Smooth muscle cell (in vitro differentiated cells): Measurements from ENCODE around the gene CFAP91. TPM values are rescaled to one million over a fixed set of nuclear protein-coding genes. Genes with fewer than 3 reads are reported as not detected.

Source experiments
- DNase-seq: peaks from one replicate; lab custom pipeline; 2025; ENCODE audit not compliant: unreplicated experiment; lab: John Stamatoyannopoulos, UW
- H2AFZ ChIP-seq: fragments of 200-600 bp; sonication (generic); 2 replicates; pipeline ENCODE4 v1.6.0; 2016; ENCODE audit warnings: antibody characterized with exemption, low read depth, mild to moderate bottlenecking
- H3F3A ChIP-seq: fragments of 200-600 bp; sonication (generic); 2 replicates; pipeline ENCODE4 v1.6.0; 2017; ENCODE audit warnings: antibody characterized with exemption, low read depth
- H3K27ac ChIP-seq: fragments of 200-600 bp; sonication (generic); 2 replicates; pipeline ENCODE4 v1.5.1; 2016; ENCODE audit warnings: low read depth, mild to moderate bottlenecking
- H3K27me3 ChIP-seq: fragments of 200-600 bp; sonication (generic); 2 replicates; pipeline ENCODE4 v1.6.1; 2016; ENCODE audit warnings: low read depth, mild to moderate bottlenecking
- H3K36me3 ChIP-seq: fragments of 200-600 bp; sonication (generic); 2 replicates; pipeline ENCODE4 v1.5.1; 2016; ENCODE audit warnings: low read depth
- H3K4me1 ChIP-seq: fragments of 200-600 bp; sonication (generic); 2 replicates; pipeline ENCODE4 v1.5.1; 2016; ENCODE audit warnings: low read depth
- H3K4me2 ChIP-seq: fragments of 200-600 bp; sonication (generic); 2 replicates; pipeline ENCODE4 v1.6.0; 2016; ENCODE audit warnings: mild to moderate bottlenecking
- H3K4me3 ChIP-seq: fragments of 200-600 bp; sonication (generic); 2 replicates; pipeline ENCODE4 v1.5.1; 2016; ENCODE audit warnings: mild to moderate bottlenecking
- H3K79me2 ChIP-seq: fragments of 200-600 bp; sonication (generic); 2 replicates; pipeline ENCODE4 v1.6.0; 2016; ENCODE audit warnings: low read depth, mild to moderate bottlenecking
- H3K9ac ChIP-seq: fragments of 200-600 bp; sonication (generic); 2 replicates; pipeline ENCODE4 v1.6.0; 2016; ENCODE audit warnings: low read depth
- H3K9me3 ChIP-seq: fragments of 200-600 bp; sonication (generic); replicated peaks from 2 replicates; pipeline ENCODE4 v1.5.1; 2016; ENCODE audit warnings: low read depth
- H4K20me1 ChIP-seq: fragments of 200-600 bp; sonication (generic); 2 replicates; pipeline ENCODE4 v1.6.0; 2016; ENCODE audit warnings: low read depth
- CTCF ChIP-seq: fragments of 200-600 bp; sonication (generic); IDR thresholded peaks from 2 replicates; pipeline ENCODE4 v1.5.1; 2017; ENCODE audit warnings: borderline replicate concordance, mild to moderate bottlenecking, antibody characterized with exemption; ENCODE audit not compliant: insufficient read depth, poor library complexity, severe bottlenecking
- WGBS: methylation state at CpG from one replicate; pipeline ENCODE4 v1.1.7; 2016; ENCODE audit warnings: low lambda C conversion rate; 5-methylcytosine and 5-hydroxymethylcytosine counted together
- polyA plus RNA-seq: library from polyadenylated mRNA; unstranded; fragments of >200 nt; fragmentation: Nextera tagmentation; extraction: Ambion mirVana; gene quantifications from 2 replicates; pipeline ENCODE4 v1.2.1, GENCODE V29; 2016
- total RNA-seq: library from RNA; depleted of rRNA; stranded (reverse); fragments of >200 nt; gene quantifications from 2 replicates; pipeline ENCODE4 v1.2.3, GENCODE V29; 2014

The CFAP91 gene
- total and polyA plus RNA-seq, 2 experiments from 2014 or later: 0.40 TPM; not detected in 1

- no peaks in the 10 kb centered on the region for H3K79me2 ChIP-seq
- no peak for DNase-seq
- no peaks in the 10 kb centered on the region for H3K4me1 ChIP-seq
- no peak overlapping the region for H3K4me2 ChIP-seq
- WGBS: 48% methylated on average over 1 of the region's 1 CpG
- no peaks in the 10 kb centered on the region for H3K27me3 ChIP-seq
- no peak overlapping the region for H3K9ac ChIP-seq
- H4K20me1 ChIP-seq: no peaks in the 10 kb centered on the region
- no peaks in the 10 kb centered on the region for H3K36me3 ChIP-seq
- no peak overlapping the region for H2AFZ ChIP-seq
- no peak overlapping the region for H3K4me3 ChIP-seq
- peak overlapping the region; percentile 81 for H3K27ac ChIP-seq
- no peaks in the 10 kb centered on the region for H3F3A ChIP-seq
- H3K9me3 ChIP-seq: no peaks in the 10 kb centered on the region
- no peak for TF ChIP-seq CTCF
Measured at GRCh38 chr3:119662604-119663373, 40.0 kb upstream of the CFAP91 start.

DNA sequence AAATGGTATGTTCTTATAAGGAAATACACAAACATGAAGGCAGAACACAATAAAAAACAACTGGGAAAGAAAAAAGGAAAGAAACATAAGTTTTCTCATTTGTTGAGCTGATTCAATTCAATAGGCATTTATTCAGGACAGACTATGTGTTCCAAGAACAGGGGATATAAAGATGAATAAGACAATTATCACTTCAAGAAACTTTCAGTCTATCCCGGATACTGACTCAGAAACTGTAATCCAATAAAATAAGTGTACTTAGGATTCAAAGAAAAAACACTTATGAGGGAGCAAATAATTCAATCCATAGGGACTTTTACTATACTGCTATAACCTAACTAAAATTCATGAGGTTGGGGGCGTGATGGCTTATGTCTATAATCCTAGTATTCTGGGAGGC is 38.9 kb upstream of the CFAP91 start:
- H3K36me3 ChIP-seq: peaks cover under 1% of the 10 kb centered on the region
- no peak for DNase-seq
- WGBS: 67% methylated on average over 2 of the region's 2 CpGs
- H3K4me1 ChIP-seq: no peaks in the 10 kb centered on the region
- H3F3A ChIP-seq: no peaks in the 10 kb centered on the region
- H3K27ac ChIP-seq: peak overlapping the region; percentile 81
- H3K4me3 ChIP-seq: no peak overlapping the region
- H2AFZ ChIP-seq: no peak overlapping the region
- no peaks in the 10 kb centered on the region for H3K9me3 ChIP-seq
- H3K4me2 ChIP-seq: no peak overlapping the region
- H3K27me3 ChIP-seq: no peaks in the 10 kb centered on the region
- H3K79me2 ChIP-seq: no peaks in the 10 kb centered on the region
- H3K9ac ChIP-seq: peak overlapping the region; percentile 6
- no peaks in the 10 kb centered on the region for H4K20me1 ChIP-seq
- no peak for TF ChIP-seq CTCF

GRCh38 chr3:119664370-119664769 is 38.5 kb upstream of the CFAP91 start:
- H3K9ac ChIP-seq: peak overlapping the region; percentile 6
- H3K36me3 ChIP-seq: peaks cover 5% of the 10 kb centered on the region
- H2AFZ ChIP-seq: no peak overlapping the region
- no peak for TF ChIP-seq CTCF
- peak overlapping the region; percentile 81 for H3K27ac ChIP-seq
- H3K4me3 ChIP-seq: no peak overlapping the region
- no peaks in the 10 kb centered on the region for H3K27me3 ChIP-seq
- no peaks in the 10 kb centered on the region for H3K79me2 ChIP-seq
- no peak for DNase-seq
- H3K4me2 ChIP-seq: peak overlapping the region; percentile 23
- no peaks in the 10 kb centered on the region for H3K9me3 ChIP-seq
- no peaks in the 10 kb centered on the region for H3K4me1 ChIP-seq
- WGBS: 62% methylated on average over 4 of the region's 4 CpGs
- H3F3A ChIP-seq: no peaks in the 10 kb centered on the region
- H4K20me1 ChIP-seq: no peaks in the 10 kb centered on the region
